Left ventricle myocardium inferior (tissue), 1 donor: ENCODE results near the gene PLSCR3. TPM values are rescaled to one million over a fixed set of nuclear protein-coding genes. Genes with fewer than 3 reads are reported as not detected.

Experiments used
- DNase-seq: peaks from one replicate; pipeline ENCODE4 v3.0.0-alpha.2; 2020
- H3K27ac ChIP-seq: fragments of 200-600 bp; replicated peaks from 2 replicates; pipeline ENCODE4 v1.8.0; 2021
- H3K27me3 ChIP-seq: fragments of 200-600 bp; 2 replicates; pipeline ENCODE4 v1.8.0; 2021; ENCODE audit warnings: low read depth
- H3K36me3 ChIP-seq: fragments of 200-600 bp; 2 replicates; pipeline ENCODE4 v1.8.0; 2021
- H3K4me1 ChIP-seq: fragments of 200-600 bp; 2 replicates; pipeline ENCODE4 v1.8.0; 2021
- H3K4me3 ChIP-seq: fragments of 200-600 bp; 2 replicates; pipeline ENCODE4 v1.8.0; 2021; ENCODE audit warnings: mild to moderate bottlenecking, moderate library complexity
- H3K9me3 ChIP-seq: fragments of 200-600 bp; replicated peaks from 2 replicates; pipeline ENCODE4 v1.8.0; 2021
- CTCF ChIP-seq: fragments of 200-600 bp; IDR thresholded peaks from 2 replicates; pipeline ENCODE4 v1.8.0; 2021; ENCODE audit warnings: antibody characterized with exemption, mild to moderate bottlenecking, borderline replicate concordance
- intact Hi-C: fragments of 100-400 bp; cut with micrococcal nuclease; formaldehyde crosslinking; loops from one replicate; pipeline ENCODE4 v1.11.0; 2022
- total RNA-seq: library from RNA; stranded (reverse); fragmentation: NEBNext Ultra II Directional; extraction: Animal tissue kit (Norgen Biotek cat#: 25700); gene quantifications from one replicate; pipeline ENCODE4 v1.2.1, GENCODE V29; 2021
- donor health status: DM: no; HTN: yes; CAD: no; lungs with severe emphysema.

PLSCR3 gene
- total RNA-seq, 1 donor from 2014 or later = 20.1 TPM

- no peak for TF ChIP-seq CTCF
- no peaks in the 10 kb centered on the region for H3K4me1 ChIP-seq
- intact Hi-C loops = no loop called here
- no peaks in the 10 kb centered on the region for H3K36me3 ChIP-seq
- no peak for DNase-seq
- H3K27me3 ChIP-seq = no peaks in the 10 kb centered on the region
- no peak within 1 kb of the TSS for H3K27ac ChIP-seq
- no peaks in the 10 kb centered on the region for H3K9me3 ChIP-seq
- H3K4me3 ChIP-seq = no peak within 1 kb of the TSS
Measured at GRCh38 chr17:7428557-7428956, 34.2 kb upstream of the PLSCR3 start, which contains the start of gene SPEM3. Gene SPEM3 (plus strand): TSS chr17:7428857. CDS start chr17:7428903, 46 bp downstream.

GRCh38 chr17:7427549-7427948 lies 33.2 kb upstream of the PLSCR3 start:
- no peak for DNase-seq
- intact Hi-C loops = no loop called here
- no peak overlapping the region for H3K27ac ChIP-seq

GRCh38 chr17:7426896-7427489 lies 32.7 kb upstream of the PLSCR3 start:
- no peak for DNase-seq
- intact Hi-C loops = no loop called here
- TF ChIP-seq CTCF = no peak
- Histone ChIP-seq H3K27me3 (no peaks in the 10 kb centered on the region), H3K36me3 (no peaks in the 10 kb centered on the region), H3K9me3 (no peaks in the 10 kb centered on the region), H3K4me3 (no peak overlapping the region), H3K27ac (no peak overlapping the region), H3K4me1 (no peaks in the 10 kb centered on the region)

More at GRCh38 chr17:7427549-7427948, 33.2 kb upstream of the PLSCR3 start:
- Histone ChIP-seq H3K4me1 (no peaks in the 10 kb centered on the region), H3K36me3 (no peaks in the 10 kb centered on the region), H3K4me3 (no peak overlapping the region), H3K27me3 (no peaks in the 10 kb centered on the region), H3K9me3 (no peaks in the 10 kb centered on the region)
- no peak for TF ChIP-seq CTCF

- Histone ChIP-seq H3K4me1 (no peaks in the 10 kb centered on the region), H3K9me3 (no peaks in the 10 kb centered on the region), H3K36me3 (no peaks in the 10 kb centered on the region), H3K27ac (no peak overlapping the region), H3K27me3 (no peaks in the 10 kb centered on the region), H3K4me3 (no peak overlapping the region)
- DNase-seq = no peak
- intact Hi-C loops = no loop called here
- no peak for TF ChIP-seq CTCF
Measured at GRCh38 chr17:7426203-7426863, 32.0 kb upstream of the PLSCR3 start.

- Histone ChIP-seq H3K4me1 (no peaks in the 10 kb centered on the region), H3K4me3 (no peak overlapping the region), H3K36me3 (no peaks in the 10 kb centered on the region), H3K27ac (no peak overlapping the region), H3K27me3 (no peaks in the 10 kb centered on the region), H3K9me3 (no peaks in the 10 kb centered on the region)
- intact Hi-C loops = no loop called here
- TF ChIP-seq CTCF = no peak
- DNase-seq = no peak
Measured at GRCh38 chr17:7425756-7426155, 31.4 kb upstream of the PLSCR3 start.
